A549 (cell line): ENCODE measurements around the gene PLEKHN1. TPM values are rescaled to one million over a fixed set of nuclear protein-coding genes. Genes with fewer than 3 reads are reported as not detected.

Experiments
- ATAC-seq, 2 experiments: fragments of 200-7000 bp in 1 of 2; fragments of >200 bp in 1 of 2; cut with Nextera tagmentation in 1 of 2; cut with Tn5 transposase in 1 of 2; 3 replicates each; pipeline versions ENCODE4 v1.8.0 to v1.9.1; 2018 to 2020; ENCODE audit warnings: mild to moderate bottlenecking in 1 of 2, moderate library complexity in 1 of 2
- CTCF ChIA-PET: fragments of 300-600 bp; sonication (Branson Sonifier 250); formaldehyde crosslinking; extraction: SDS; loops from one replicate; lab custom pipeline; 2021; ENCODE audit warnings: antibody characterized with exemption, inconsistent platforms; lab: Yijun Ruan, JAX
- POLR2A ChIA-PET: fragments of 350-600 bp; formaldehyde crosslinking; extraction: SDS; loops from one replicate; lab custom pipeline; 2021; ENCODE audit warnings: antibody characterized with exemption, inconsistent platforms; lab: Yijun Ruan, JAX
- DNase-seq, 2 experiments: peaks; one replicate each; pipeline versions ENCODE4 v3.0.0 to v3.0.0-alpha.2; 2011 to 2016; ENCODE audit warnings: low read depth in 1 of 2, low spot score in 1 of 2
- FAIRE-seq: peaks from 2 replicates; lab custom pipeline; 2011; peaks lifted over from hg19 to GRCh38; lab: Jason Lieb, UNC
- H3K27ac ChIP-seq, 2 experiments: fragments of >200 bp; sonication (Bioruptor Twin); formaldehyde crosslinking; 3 replicates each; pipeline ENCODE4 v1.5.1; 2016 to 2017
- H3K4me1 ChIP-seq: fragments of >200 bp; sonication (Bioruptor Twin); formaldehyde crosslinking; 3 replicates; pipeline ENCODE4 v1.6.1; 2016
- H3K4me2 ChIP-seq: fragments of >200 bp; sonication (Bioruptor Twin); formaldehyde crosslinking; 3 replicates; pipeline ENCODE4 v1.6.1; 2016
- H3K4me3 ChIP-seq: fragments of >200 bp; sonication (Bioruptor Twin); formaldehyde crosslinking; 3 replicates; pipeline ENCODE4 v1.5.1; 2016
- H3K9me3 ChIP-seq: fragments of >200 bp; sonication (Bioruptor Twin); formaldehyde crosslinking; 3 replicates; pipeline ENCODE4 v1.6.1; 2016
- BCL3 ChIP-seq: fragments of >200 bp; sonication (Bioruptor Twin); formaldehyde crosslinking; IDR thresholded peaks from 3 replicates; pipeline ENCODE4 v1.6.1; 2016
- BHLHE40 ChIP-seq: IDR thresholded peaks from 2 replicates; pipeline ENCODE4 v1.6.1; 2012; ENCODE audit warnings: low read depth, low read length, inconsistent platforms
- E2F6 ChIP-seq: IDR thresholded peaks from 2 replicates; pipeline ENCODE4 v1.6.1; 2012; ENCODE audit warnings: low read depth, borderline replicate concordance
- EHMT2 ChIP-seq: fragments of 200-600 bp; sonication (generic); IDR thresholded peaks from 2 replicates; pipeline ENCODE4 v1.6.1; 2016; ENCODE audit warnings: antibody characterized with exemption, low read depth, mild to moderate bottlenecking, moderate library complexity
- FOSL2 ChIP-seq, 2 experiments: fragments of 450-650 bp in 1 of 2; fragments of >200 bp in 1 of 2; sonication (Bioruptor Twin) in 1 of 2; formaldehyde crosslinking; IDR thresholded peaks; 2 replicates each; pipeline versions ENCODE4 v1.5.0 to v1.6.1; 2016 to 2020; ENCODE audit warnings: mild to moderate bottlenecking in 1 of 2, moderate library complexity in 1 of 2
- HDAC2 ChIP-seq: fragments of 200-600 bp; sonication (generic); IDR thresholded peaks from 2 replicates; pipeline ENCODE4 v1.6.1; 2016
- HMGXB4 ChIP-seq: fragments of 250-450 bp; sonication (Bioruptor Pico); IDR thresholded peaks from 2 replicates; pipeline ENCODE4 v1.5.0; 2021; ENCODE audit warnings: mild to moderate bottlenecking, moderate library complexity, borderline replicate concordance
- HOXB13 ChIP-seq: fragments of 250-450 bp; sonication (Bioruptor Pico); IDR thresholded peaks from 2 replicates; pipeline ENCODE4 v1.5.0; 2020; ENCODE audit warnings: low read depth, mild to moderate bottlenecking, moderate library complexity
- JUN ChIP-seq, 2 experiments: fragments of >200 bp; sonication (Bioruptor Twin); formaldehyde crosslinking; IDR thresholded peaks; 2 replicates in 1 of 2; 3 replicates in 1 of 2; pipeline ENCODE4 v1.6.1; 2016 to 2017
- MAZ ChIP-seq: fragments of 150-350 bp; IDR thresholded peaks from 2 replicates; pipeline ENCODE4 v1.6.1; 2014; ENCODE audit warnings: antibody characterized with exemption, low read depth, low read length, borderline replicate concordance
- MYC ChIP-seq: IDR thresholded peaks from 2 replicates; pipeline ENCODE4 v1.6.1; 2012; ENCODE audit warnings: mild to moderate bottlenecking, inconsistent platforms, low read length, improper control_type of control experiment, borderline replicate concordance
- NFE2L2 ChIP-seq: fragments of 150-350 bp; conservative IDR thresholded peaks from 2 replicates; pipeline ENCODE4 v1.6.1; 2014; ENCODE audit warnings: low read length
- POLR2A ChIP-seq: IDR thresholded peaks from 2 replicates; pipeline ENCODE4 v1.6.1; 2012; ENCODE audit warnings: mild to moderate bottlenecking, low read length
- RCOR1 ChIP-seq: fragments of 150-350 bp; IDR thresholded peaks from 2 replicates; pipeline ENCODE4 v1.6.1; 2014; ENCODE audit warnings: antibody characterized with exemption, low read length, low read depth
- RFX5 ChIP-seq: fragments of 450-650 bp; IDR thresholded peaks from 2 replicates; pipeline ENCODE4 v1.7.1; 2014; ENCODE audit warnings: antibody characterized with exemption, mild to moderate bottlenecking, moderate library complexity
- SREBF2 ChIP-seq: fragments of 450-650 bp; IDR thresholded peaks from 2 replicates; pipeline ENCODE4 v1.6.1; 2014; ENCODE audit warnings: mild to moderate bottlenecking, moderate library complexity
- TFCP2L1 ChIP-seq: fragments of 250-450 bp; sonication (Bioruptor Pico); IDR thresholded peaks from 2 replicates; pipeline ENCODE4 v1.5.0; 2021; ENCODE audit warnings: mild to moderate bottlenecking
- ZNF302 ChIP-seq: fragments of 250-450 bp; sonication (Bioruptor Pico); IDR thresholded peaks from 2 replicates; pipeline ENCODE4 v1.9.0; 2021; ENCODE audit warnings: inconsistent platforms, mild to moderate bottlenecking, moderate library complexity
- ZSCAN20 ChIP-seq: fragments of 250-450 bp; sonication (Bioruptor Pico); IDR thresholded peaks from 2 replicates; pipeline ENCODE4 v1.8.0; 2022; ENCODE audit warnings: mild to moderate bottlenecking, moderate library complexity
- WGBS: methylation state at CpG from one replicate; pipeline ENCODE4 v1.1.6; 2017; ENCODE audit errors: missing lambda C conversion rate; 5-methylcytosine and 5-hydroxymethylcytosine counted together
- polyA plus RNA-seq, 4 experiments: library from polyadenylated mRNA; depleted of rRNA in 3 of 4; stranded (reverse); fragments of >200 nt; fragmentation: RNase III in 1 of 4; extraction: RNeasy Plus Mini Kit Qiagen cat#74134 plus additional on column Dnase treatment in 1 of 4; gene quantifications; 2 replicates in 3 of 4; 3 replicates in 1 of 4; pipeline ENCODE4 v1.2.3, GENCODE V29; 2011 to 2017

Gene PLEKHN1
- polyA plus RNA-seq, 2 of the 4 experiments (the other 2 are of a cell fraction) = 0.75 to 3.2 TPM

GRCh38 chr1:927748-928147 is 38.5 kb upstream of the PLEKHN1 start (continued):
- TF ChIP-seq HMGXB4 (CRISPR knock-in tag) (no peak), ZSCAN20 (CRISPR knock-in tag) (no peak), POLR2A (no peak), ZNF302 (CRISPR knock-in tag) (no peak), HOXB13 (no peak), TFCP2L1 (CRISPR knock-in tag) (no peak)

GRCh38 chr1:928825-929661 is 37.2 kb upstream of the PLEKHN1 start:
- FAIRE-seq = no peak
- TF ChIP-seq MYC (no peak), POLR2A (no peak), FOSL2 (IDR thresholded peaks at IDR 0.05) (no peak), FOSL2 (CRISPR knock-in tag; IDR thresholded peaks at IDR 0.05) (no peak), BCL3 (no peak), EHMT2 (no peak), MAZ (no peak), BHLHE40 (no peak)
- TF ChIP-seq, all 56 proteins: peak for 0
- no peak overlapping the region for H3K4me3 ChIP-seq
- 86% methylated on average over 24 of the region's 40 CpGs for WGBS
- no peak overlapping the region for H3K4me2 ChIP-seq
- no peaks in the 10 kb centered on the region for H3K9me3 ChIP-seq
- DNase-seq (no peak), ATAC-seq (no peak)
- H3K4me1 ChIP-seq = peaks cover 24% of the 10 kb centered on the region; the same call in 2 of the 3 replicates
- no peak overlapping the region for H3K27ac ChIP-seq
- CTCF ChIA-PET = interaction anchor here (1.1 to 6.9 kb wide), 4 partner anchors 12 to 59 kb away, joined by 4 to 84 read pairs (median 5); no protein-coding TSS in a partner anchor
- POLR2A ChIA-PET = no interaction called here

DNA sequence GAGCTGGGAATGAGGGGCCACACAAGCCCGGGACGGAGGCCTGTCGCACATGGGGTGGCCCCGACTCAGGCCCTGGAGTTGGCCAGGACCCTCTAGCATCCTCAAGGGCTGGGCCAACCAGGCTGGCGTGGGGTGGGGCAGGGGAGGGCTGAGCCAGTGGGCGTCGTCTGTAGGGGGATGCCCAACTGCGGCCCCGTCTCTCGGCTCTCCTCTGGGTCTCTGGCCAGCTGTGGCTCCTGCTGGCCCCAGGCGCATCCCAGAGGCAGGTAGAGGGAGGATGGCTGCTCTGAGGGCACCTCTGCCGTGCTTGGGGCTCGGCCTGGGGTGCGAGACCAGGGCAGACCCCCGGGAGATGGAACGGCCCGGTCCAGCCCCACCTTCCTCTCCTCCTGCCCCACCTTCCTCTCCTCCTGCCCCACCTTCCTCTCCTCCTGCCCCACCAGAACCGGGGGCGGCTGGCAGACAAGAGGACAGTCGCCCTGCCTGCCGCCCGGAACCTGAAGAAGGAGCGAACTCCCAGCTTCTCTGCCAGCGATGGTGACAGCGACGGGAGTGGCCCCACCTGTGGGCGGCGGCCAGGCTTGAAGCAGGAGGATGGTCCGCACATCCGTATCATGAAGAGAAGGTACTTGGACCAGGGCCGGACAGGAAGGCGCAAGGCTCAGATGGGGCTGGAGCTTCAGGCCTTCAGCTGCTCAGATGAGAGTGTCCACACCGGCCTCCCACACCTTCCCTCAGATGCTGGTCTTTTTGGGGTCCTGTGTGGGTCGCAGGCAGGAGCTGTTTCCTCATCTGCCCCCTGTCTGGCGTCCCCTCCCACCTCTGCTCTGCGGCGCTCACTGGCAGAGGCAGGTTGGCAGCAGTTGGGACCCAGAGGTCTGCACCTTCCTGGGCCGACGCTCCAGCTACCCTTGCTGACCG is 36.3 kb upstream of the PLEKHN1 start:
- FAIRE-seq = no peak
- ChIA-PET CTCF (interaction anchor here (0.7 to 6.9 kb wide), 5 partner anchors 12 to 60 kb away, joined by 3 to 84 read pairs (median 4); no protein-coding TSS in a partner anchor), POLR2A (interaction anchor here (0.9 kb wide), 1 partner anchor 10 kb away, joined by 3 read pairs; no protein-coding TSS in a partner anchor)

More for the DNA sequence above, 36.3 kb upstream of the PLEKHN1 start:
- Histone ChIP-seq H3K4me2 (no peak overlapping the region), H3K27ac (peak overlapping the region in 1 of 2 experiments; percentile 46; a peak in 1 of 6 replicates), H3K4me1 (peaks cover 24% of the 10 kb centered on the region; the same call in 2 of the 3 replicates), H3K4me3 (no peak overlapping the region), H3K9me3 (no peaks in the 10 kb centered on the region)
- TF ChIP-seq JUN (IDR thresholded peaks at IDR 0.05) (no peak), E2F6 (no peak), RFX5 (no peak), NFE2L2 (no peak), MYC (no peak), SREBF2 (no peak), EHMT2 (no peak), HOXB13 (no peak), HDAC2 (no peak), TFCP2L1 (CRISPR knock-in tag) (no peak), RCOR1 (no peak)
- ATAC-seq (no peak), DNase-seq (no peak)
- WGBS = 94% methylated on average over 21 of the region's 40 CpGs
